ENCODE data around the gene STARD3. TPM values are rescaled to one million over a fixed set of nuclear protein-coding genes. Genes with fewer than 3 reads are reported as not detected.

Gene STARD3
- total RNA-seq, 1 experiment from 2014 or later: 75.3 TPM

DNA sequence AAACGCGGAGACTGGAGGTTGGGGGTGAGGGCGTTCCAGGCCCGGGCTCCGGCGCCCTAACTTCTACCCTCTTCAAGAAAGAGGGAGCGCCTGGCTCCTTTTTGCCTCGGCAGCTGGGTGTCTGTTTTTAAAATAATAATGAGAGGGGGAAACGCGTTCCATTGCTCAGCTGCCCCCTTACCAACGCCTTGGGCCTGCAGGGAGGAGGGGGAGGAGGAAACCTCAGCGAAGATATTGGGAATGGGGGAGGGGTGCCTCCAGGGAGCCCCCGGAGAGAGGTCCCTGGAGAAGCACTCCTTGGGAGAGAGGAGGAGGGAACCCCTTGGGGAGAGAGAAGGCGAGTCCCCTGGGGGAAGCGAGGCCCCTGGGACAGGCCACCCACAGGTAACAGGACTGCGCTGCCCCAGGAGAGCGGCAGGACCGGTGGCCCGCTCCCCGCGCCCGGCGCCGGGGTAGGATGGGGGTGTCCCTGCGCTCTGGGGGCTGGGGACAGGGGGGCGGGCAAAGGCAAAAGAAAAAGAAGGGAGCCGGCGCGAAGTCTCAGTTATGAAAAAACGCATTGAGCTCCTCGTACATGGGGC, 31.9 kb upstream of the STARD3 start:
- DNase-seq (ENCODE audit: low spot score): no peak
- POLR2A ChIA-PET: interaction anchor here (0.7 to 1.8 kb wide), 2 partner anchors 31 to 79 kb away, joined by 3 to 4 read pairs; no protein-coding TSS in a partner anchor

DNA sequence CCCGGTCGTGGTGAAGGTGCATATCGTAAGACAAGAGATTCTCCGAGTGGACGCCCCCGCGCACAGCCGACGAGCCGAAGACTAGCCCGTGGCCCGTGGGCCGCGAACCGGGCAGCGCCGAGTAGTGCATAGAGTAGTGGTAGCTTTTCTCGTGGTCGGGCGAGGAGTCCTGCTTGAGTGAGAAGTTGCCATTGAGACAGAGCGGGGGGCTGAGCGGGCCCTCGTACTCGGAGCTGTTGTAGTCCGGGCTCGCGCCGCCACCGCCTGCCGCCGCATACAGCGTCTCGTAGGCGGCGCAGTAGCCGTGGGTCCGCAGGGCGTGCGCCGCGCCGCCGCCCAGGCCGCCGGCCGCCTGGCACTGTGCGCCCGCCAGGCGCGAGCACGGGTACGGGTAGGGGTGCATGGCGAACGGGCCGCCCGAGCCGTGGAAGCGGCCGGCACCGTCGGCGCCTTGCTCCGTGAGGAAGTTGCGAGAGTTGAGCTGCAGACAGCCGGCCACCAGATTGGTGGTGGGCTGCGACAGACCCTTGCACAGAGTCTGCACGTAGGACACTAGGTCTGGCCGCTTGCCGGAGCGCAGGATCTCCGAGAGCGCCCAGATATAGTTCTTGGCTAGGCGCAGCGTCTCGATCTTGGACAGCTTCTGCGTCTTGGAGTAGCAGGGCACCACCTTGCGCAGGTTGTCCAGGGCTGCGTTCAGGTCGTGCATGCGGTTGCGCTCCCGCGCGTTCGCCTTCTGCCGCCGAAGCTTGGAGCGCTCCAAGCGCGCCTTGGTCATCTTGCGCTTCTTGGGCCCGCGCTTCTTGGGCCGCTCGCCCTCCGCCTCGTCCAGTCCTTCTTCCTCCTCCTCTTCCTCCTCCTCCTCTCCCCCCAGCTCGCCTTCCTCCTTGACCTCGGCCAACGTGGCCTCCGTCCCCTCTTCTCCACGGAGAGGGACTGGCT, 31.2 kb upstream of the STARD3 start:
- H3K9me3 Mint-ChIP-seq: no peaks in the 10 kb centered on the region
- H3K4me1 Mint-ChIP-seq: peaks cover 45% of the 10 kb centered on the region
- no peaks in the 10 kb centered on the region for H3K36me3 Mint-ChIP-seq
- H3K27ac Mint-ChIP-seq: no peak overlapping the region
- DNase-seq (ENCODE audit: low spot score): peak; percentile 48
- H3K4me3 Mint-ChIP-seq: peak overlapping the region; percentile 60
- ATAC-seq: peak; percentile 19
- H3K27me3 Mint-ChIP-seq (ENCODE audit: low read depth): peaks cover 100% of the 10 kb centered on the region
- ChIA-PET POLR2A (interaction anchor here (1.8 kb wide), 1 partner anchor 32 kb away, joined by 4 read pairs; no protein-coding TSS in a partner anchor), CTCF (interaction anchor here (0.7 to 11.0 kb wide), 16 partner anchors 10 to 375 kb away, joined by 3 to 98 read pairs (median 4); partner anchors contain the start of gene PSMD3)
- 0 out of 2 replicates have a peak, but pooled peaks have one; percentile 66 for TF ChIP-seq ZNF263 (CRISPR knock-in tag; IDR thresholded peaks at IDR 0.05; ENCODE audit: low read depth)
- TF ChIP-seq, protein P1, sequence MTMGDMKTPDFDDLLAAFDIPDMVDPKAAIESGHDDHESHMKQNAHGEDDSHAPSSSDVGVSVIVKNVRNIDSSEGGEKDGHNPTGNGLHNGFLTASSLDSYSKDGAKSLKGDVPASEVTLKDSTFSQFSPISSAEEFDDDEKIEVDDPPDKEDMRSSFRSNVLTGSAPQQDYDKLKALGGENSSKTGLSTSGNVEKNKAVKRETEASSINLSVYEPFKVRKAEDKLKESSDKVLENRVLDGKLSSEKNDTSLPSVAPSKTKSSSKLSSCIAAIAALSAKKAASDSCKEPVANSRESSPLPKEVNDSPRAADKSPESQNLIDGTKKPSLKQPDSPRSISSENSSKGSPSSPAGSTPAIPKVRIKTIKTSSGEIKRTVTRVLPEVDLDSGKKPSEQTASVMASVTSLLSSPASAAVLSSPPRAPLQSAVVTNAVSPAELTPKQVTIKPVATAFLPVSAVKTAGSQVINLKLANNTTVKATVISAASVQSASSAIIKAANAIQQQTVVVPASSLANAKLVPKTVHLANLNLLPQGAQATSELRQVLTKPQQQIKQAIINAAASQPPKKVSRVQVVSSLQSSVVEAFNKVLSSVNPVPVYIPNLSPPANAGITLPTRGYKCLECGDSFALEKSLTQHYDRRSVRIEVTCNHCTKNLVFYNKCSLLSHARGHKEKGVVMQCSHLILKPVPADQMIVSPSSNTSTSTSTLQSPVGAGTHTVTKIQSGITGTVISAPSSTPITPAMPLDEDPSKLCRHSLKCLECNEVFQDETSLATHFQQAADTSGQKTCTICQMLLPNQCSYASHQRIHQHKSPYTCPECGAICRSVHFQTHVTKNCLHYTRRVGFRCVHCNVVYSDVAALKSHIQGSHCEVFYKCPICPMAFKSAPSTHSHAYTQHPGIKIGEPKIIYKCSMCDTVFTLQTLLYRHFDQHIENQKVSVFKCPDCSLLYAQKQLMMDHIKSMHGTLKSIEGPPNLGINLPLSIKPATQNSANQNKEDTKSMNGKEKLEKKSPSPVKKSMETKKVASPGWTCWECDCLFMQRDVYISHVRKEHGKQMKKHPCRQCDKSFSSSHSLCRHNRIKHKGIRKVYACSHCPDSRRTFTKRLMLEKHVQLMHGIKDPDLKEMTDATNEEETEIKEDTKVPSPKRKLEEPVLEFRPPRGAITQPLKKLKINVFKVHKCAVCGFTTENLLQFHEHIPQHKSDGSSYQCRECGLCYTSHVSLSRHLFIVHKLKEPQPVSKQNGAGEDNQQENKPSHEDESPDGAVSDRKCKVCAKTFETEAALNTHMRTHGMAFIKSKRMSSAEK (CRISPR knock-in tag; IDR thresholded peaks at IDR 0.05; ENCODE audit: borderline replicate concordance): no peak

More for the DNA sequence above, 31.9 kb upstream of the STARD3 start:
- Mint-ChIP-seq H3K4me3 (peak overlapping the region; percentile 59), H3K27me3 (ENCODE audit: low read depth) (peaks cover 100% of the 10 kb centered on the region), H3K9me3 (no peaks in the 10 kb centered on the region), H3K36me3 (no peaks in the 10 kb centered on the region), H3K4me1 (peaks cover 52% of the 10 kb centered on the region), H3K27ac (no peak overlapping the region)
- ATAC-seq: no peak
- CTCF ChIA-PET: interaction anchor here (1.1 to 11.0 kb wide), 13 partner anchors 13 to 376 kb away, joined by 3 to 98 read pairs (median 8); partner anchors contain the start of gene PSMD3
- TF ChIP-seq, protein P2, sequence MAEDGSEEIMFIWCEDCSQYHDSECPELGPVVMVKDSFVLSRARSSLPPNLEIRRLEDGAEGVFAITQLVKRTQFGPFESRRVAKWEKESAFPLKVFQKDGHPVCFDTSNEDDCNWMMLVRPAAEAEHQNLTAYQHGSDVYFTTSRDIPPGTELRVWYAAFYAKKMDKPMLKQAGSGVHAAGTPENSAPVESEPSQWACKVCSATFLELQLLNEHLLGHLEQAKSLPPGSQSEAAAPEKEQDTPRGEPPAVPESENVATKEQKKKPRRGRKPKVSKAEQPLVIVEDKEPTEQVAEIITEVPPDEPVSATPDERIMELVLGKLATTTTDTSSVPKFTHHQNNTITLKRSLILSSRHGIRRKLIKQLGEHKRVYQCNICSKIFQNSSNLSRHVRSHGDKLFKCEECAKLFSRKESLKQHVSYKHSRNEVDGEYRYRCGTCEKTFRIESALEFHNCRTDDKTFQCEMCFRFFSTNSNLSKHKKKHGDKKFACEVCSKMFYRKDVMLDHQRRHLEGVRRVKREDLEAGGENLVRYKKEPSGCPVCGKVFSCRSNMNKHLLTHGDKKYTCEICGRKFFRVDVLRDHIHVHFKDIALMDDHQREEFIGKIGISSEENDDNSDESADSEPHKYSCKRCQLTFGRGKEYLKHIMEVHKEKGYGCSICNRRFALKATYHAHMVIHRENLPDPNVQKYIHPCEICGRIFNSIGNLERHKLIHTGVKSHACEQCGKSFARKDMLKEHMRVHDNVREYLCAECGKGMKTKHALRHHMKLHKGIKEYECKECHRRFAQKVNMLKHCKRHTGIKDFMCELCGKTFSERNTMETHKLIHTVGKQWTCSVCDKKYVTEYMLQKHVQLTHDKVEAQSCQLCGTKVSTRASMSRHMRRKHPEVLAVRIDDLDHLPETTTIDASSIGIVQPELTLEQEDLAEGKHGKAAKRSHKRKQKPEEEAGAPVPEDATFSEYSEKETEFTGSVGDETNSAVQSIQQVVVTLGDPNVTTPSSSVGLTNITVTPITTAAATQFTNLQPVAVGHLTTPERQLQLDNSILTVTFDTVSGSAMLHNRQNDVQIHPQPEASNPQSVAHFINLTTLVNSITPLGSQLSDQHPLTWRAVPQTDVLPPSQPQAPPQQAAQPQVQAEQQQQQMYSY (CRISPR knock-in tag; IDR thresholded peaks at IDR 0.05): peak; percentile 30; the same call in 1 of the 2 replicates
- TF ChIP-seq TP53 (CRISPR knock-in tag; IDR thresholded peaks at IDR 0.05): no peak
- peak; percentile 77 for TF ChIP-seq ZNF423 (CRISPR knock-in tag; IDR thresholded peaks at IDR 0.05)

DNA sequence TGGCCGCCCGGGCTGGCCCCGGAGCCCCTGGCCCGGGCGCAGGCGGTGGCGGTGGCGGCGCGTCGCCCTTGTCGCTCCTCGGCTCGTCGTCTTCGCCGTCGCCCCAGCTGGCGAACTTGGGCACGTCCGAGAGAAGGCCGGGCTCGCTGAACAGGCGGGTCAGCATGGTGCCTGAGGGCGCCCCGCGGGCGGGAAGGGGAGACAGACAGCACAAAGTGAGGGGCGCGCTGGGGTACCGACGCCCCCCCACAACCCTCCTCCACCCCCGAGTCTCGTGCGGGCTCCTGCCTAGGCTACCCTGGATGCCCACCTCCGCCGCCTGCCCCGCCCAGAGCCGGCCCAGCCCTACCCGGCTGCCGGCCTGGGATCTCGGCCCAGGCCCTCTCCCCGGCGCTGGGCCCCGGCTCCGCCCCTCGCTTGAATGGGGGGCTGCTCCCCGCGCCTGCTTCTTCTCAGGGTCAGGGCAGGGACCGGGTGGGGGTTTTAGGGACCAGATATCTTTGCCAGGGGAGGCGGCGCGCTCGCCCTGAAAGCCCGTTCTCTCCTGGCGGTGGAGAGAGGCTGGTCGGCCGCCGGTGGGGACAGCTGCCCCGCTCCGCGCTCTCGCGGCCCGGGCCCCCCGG, 30.4 kb upstream of the STARD3 start:
- Mint-ChIP-seq H3K9me3 (no peaks in the 10 kb centered on the region), H3K36me3 (no peaks in the 10 kb centered on the region), H3K27ac (no peak overlapping the region), H3K4me1 (peaks cover 39% of the 10 kb centered on the region), H3K4me3 (peak overlapping the region; percentile 67; the same call in 1 of the 2 replicates), H3K27me3 (ENCODE audit: low read depth) (peaks cover 100% of the 10 kb centered on the region)
- POLR2A ChIA-PET: interaction anchor here (1.8 kb wide), 1 partner anchor 33 kb away, joined by 4 read pairs; no protein-coding TSS in a partner anchor
- peak; percentile 22 for ATAC-seq
- CTCF ChIA-PET: interaction anchor here (0.6 to 11.0 kb wide), 16 partner anchors 9 to 72 kb away, joined by 3 to 98 read pairs (median 4); no protein-coding TSS in a partner anchor
- DNase-seq (ENCODE audit: low spot score): peak; percentile 40
- TF ChIP-seq, protein P3, sequence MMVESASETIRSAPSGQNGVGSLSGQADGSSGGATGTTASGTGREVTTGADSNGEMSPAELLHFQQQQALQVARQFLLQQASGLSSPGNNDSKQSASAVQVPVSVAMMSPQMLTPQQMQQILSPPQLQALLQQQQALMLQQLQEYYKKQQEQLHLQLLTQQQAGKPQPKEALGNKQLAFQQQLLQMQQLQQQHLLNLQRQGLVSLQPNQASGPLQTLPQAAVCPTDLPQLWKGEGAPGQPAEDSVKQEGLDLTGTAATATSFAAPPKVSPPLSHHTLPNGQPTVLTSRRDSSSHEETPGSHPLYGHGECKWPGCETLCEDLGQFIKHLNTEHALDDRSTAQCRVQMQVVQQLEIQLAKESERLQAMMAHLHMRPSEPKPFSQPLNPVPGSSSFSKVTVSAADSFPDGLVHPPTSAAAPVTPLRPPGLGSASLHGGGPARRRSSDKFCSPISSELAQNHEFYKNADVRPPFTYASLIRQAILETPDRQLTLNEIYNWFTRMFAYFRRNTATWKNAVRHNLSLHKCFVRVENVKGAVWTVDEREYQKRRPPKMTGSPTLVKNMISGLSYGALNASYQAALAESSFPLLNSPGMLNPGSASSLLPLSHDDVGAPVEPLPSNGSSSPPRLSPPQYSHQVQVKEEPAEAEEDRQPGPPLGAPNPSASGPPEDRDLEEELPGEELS (CRISPR knock-in tag; IDR thresholded peaks at IDR 0.05): no peak
- no peak for TF ChIP-seq ATF1 (CRISPR knock-in tag; IDR thresholded peaks at IDR 0.05)
- no peak for TF ChIP-seq SOX15 (CRISPR knock-in tag; IDR thresholded peaks at IDR 0.05)
- TF ChIP-seq, protein P4, sequence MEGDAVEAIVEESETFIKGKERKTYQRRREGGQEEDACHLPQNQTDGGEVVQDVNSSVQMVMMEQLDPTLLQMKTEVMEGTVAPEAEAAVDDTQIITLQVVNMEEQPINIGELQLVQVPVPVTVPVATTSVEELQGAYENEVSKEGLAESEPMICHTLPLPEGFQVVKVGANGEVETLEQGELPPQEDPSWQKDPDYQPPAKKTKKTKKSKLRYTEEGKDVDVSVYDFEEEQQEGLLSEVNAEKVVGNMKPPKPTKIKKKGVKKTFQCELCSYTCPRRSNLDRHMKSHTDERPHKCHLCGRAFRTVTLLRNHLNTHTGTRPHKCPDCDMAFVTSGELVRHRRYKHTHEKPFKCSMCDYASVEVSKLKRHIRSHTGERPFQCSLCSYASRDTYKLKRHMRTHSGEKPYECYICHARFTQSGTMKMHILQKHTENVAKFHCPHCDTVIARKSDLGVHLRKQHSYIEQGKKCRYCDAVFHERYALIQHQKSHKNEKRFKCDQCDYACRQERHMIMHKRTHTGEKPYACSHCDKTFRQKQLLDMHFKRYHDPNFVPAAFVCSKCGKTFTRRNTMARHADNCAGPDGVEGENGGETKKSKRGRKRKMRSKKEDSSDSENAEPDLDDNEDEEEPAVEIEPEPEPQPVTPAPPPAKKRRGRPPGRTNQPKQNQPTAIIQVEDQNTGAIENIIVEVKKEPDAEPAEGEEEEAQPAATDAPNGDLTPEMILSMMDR (IDR thresholded peaks at IDR 0.05): no peak
- TF ChIP-seq, protein P5, sequence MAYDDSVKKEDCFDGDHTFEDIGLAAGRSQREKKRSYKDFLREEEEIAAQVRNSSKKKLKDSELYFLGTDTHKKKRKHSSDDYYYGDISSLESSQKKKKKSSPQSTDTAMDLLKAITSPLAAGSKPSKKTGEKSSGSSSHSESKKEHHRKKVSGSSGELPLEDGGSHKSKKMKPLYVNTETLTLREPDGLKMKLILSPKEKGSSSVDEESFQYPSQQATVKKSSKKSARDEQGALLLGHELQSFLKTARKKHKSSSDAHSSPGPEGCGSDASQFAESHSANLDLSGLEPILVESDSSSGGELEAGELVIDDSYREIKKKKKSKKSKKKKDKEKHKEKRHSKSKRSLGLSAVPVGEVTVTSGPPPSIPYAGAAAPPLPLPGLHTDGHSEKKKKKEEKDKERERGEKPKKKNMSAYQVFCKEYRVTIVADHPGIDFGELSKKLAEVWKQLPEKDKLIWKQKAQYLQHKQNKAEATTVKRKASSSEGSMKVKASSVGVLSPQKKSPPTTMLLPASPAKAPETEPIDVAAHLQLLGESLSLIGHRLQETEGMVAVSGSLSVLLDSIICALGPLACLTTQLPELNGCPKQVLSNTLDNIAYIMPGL (CRISPR knock-in tag; IDR thresholded peaks at IDR 0.05): 0 out of 2 replicates have a peak, but pooled peaks have one; percentile 14
- TF ChIP-seq ZNF263 (CRISPR knock-in tag; IDR thresholded peaks at IDR 0.05; ENCODE audit: low read depth): peak; percentile 2; the same call in 1 of the 2 replicates
- no peak for TF ChIP-seq CBFB (CRISPR knock-in tag; IDR thresholded peaks at IDR 0.05; ENCODE audit: low read depth)
- TF ChIP-seq, protein P6, sequence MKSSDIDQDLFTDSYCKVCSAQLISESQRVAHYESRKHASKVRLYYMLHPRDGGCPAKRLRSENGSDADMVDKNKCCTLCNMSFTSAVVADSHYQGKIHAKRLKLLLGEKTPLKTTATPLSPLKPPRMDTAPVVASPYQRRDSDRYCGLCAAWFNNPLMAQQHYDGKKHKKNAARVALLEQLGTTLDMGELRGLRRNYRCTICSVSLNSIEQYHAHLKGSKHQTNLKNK (CRISPR knock-in tag; IDR thresholded peaks at IDR 0.05): no peak
